MM.1S (cell line): Measurements from ENCODE around the gene MAP3K8.

Experiments used
- DNase-seq: peaks from one replicate; pipeline ENCODE4 v3.0.0-alpha.2; 2015
- H2AFZ ChIP-seq: fragments of 300-600 bp; sonication (generic); 2 replicates; pipeline ENCODE4 v1.6.0; 2016; ENCODE audit warnings: antibody characterized with exemption, low read length
- H3F3A ChIP-seq: fragments of 300-600 bp; sonication (generic); 2 replicates; pipeline ENCODE4 v1.6.1; 2016; ENCODE audit warnings: mild to moderate bottlenecking, antibody characterized with exemption, low read length, moderate library complexity, mixed read lengths; ENCODE audit not compliant: insufficient read depth
- H3K27ac ChIP-seq: fragments of 300-600 bp; sonication (generic); 2 replicates; pipeline ENCODE4 v1.5.1; 2016; ENCODE audit warnings: mild to moderate bottlenecking, low read length
- H3K27me3 ChIP-seq: fragments of 300-600 bp; sonication (generic); replicated peaks from 2 replicates; pipeline ENCODE4 v1.6.0; 2016; ENCODE audit warnings: low read length; ENCODE audit not compliant: insufficient read depth
- H3K36me3 ChIP-seq: fragments of 300-600 bp; sonication (generic); replicated peaks from 2 replicates; pipeline ENCODE4 v1.6.1; 2016; ENCODE audit warnings: mild to moderate bottlenecking, low read length, mixed read lengths; ENCODE audit not compliant: insufficient read depth
- H3K4me1 ChIP-seq: fragments of 300-600 bp; sonication (generic); 2 replicates; pipeline ENCODE4 v1.6.1; 2016; ENCODE audit warnings: low read length, mixed read lengths
- H3K4me2 ChIP-seq: fragments of 300-600 bp; sonication (generic); 2 replicates; pipeline ENCODE4 v1.6.0; 2016; ENCODE audit warnings: low read depth, low read length
- H3K4me3 ChIP-seq: fragments of 300-600 bp; sonication (generic); 2 replicates; pipeline ENCODE4 v1.5.1; 2016; ENCODE audit warnings: low read length, mixed read lengths
- H3K79me2 ChIP-seq: fragments of 300-600 bp; sonication (generic); 2 replicates; pipeline ENCODE4 v1.6.1; 2016; ENCODE audit warnings: mixed run types, low read length, mixed read lengths
- H3K9ac ChIP-seq: fragments of 300-600 bp; sonication (generic); 2 replicates; pipeline ENCODE4 v1.6.1; 2016; ENCODE audit warnings: low read length, mixed read lengths
- H3K9me2 ChIP-seq: fragments of 300-600 bp; sonication (generic); replicated peaks from 2 replicates; pipeline ENCODE4 v1.6.1; 2016; ENCODE audit warnings: mild to moderate bottlenecking, low read length, mixed read lengths; ENCODE audit not compliant: insufficient read depth
- H3K9me3 ChIP-seq: fragments of 300-600 bp; sonication (generic); replicated peaks from 2 replicates; pipeline ENCODE4 v1.6.1; 2016; ENCODE audit warnings: mild to moderate bottlenecking, low read length, mixed read lengths; ENCODE audit not compliant: insufficient read depth
- H4K20me1 ChIP-seq: fragments of 300-600 bp; sonication (generic); 2 replicates; pipeline ENCODE4 v1.6.1; 2016; ENCODE audit warnings: mild to moderate bottlenecking, low read length, moderate library complexity, mixed read lengths; ENCODE audit not compliant: insufficient read depth
- CTCF ChIP-seq: fragments of 300-600 bp; sonication (generic); IDR thresholded peaks from 2 replicates; pipeline ENCODE4 v1.5.1; 2016; ENCODE audit warnings: antibody characterized with exemption, low read length, mixed read lengths
- EZH2 ChIP-seq: fragments of 300-600 bp; sonication (generic); optimal IDR thresholded peaks from 2 replicates; pipeline ENCODE3; 2017; ENCODE audit warnings: low read depth, mild to moderate bottlenecking, antibody characterized with exemption, low read length, mixed read lengths
- EZH2phosphoT487 ChIP-seq: fragments of 300-600 bp; sonication (generic); IDR thresholded peaks from 2 replicates; pipeline ENCODE4 v1.6.1; 2018; ENCODE audit warnings: antibody characterized with exemption, low read length

The MAP3K8 gene

GRCh38 chr10:30436191-30436611 is 2.2 kb downstream of the MAP3K8 start:
- Histone ChIP-seq H3K27ac (peak overlapping the region; percentile 89), H3K36me3 (no peaks in the 10 kb centered on the region), H3F3A (peaks cover 51% of the 10 kb centered on the region), H3K4me2 (peak overlapping the region; percentile 88), H3K9me2 (no peaks in the 10 kb centered on the region), H3K4me3 (peak overlapping the region; percentile 61), H3K27me3 (no peaks in the 10 kb centered on the region), H3K4me1 (peaks cover 20% of the 10 kb centered on the region), H2AFZ (peak overlapping the region; percentile 22; the same call in 1 of the 2 replicates), H3K79me2 (peaks cover 49% of the 10 kb centered on the region), H3K9me3 (no peaks in the 10 kb centered on the region), H3K9ac (peak overlapping the region; percentile 68), H4K20me1 (no peaks in the 10 kb centered on the region)
- TF ChIP-seq EZH2 (no peak), CTCF (no peak), EZH2phosphoT487 (no peak)
- DNase-seq, result peak; percentile 63

GRCh38 chr10:30436671-30437030 is 2.7 kb downstream of the MAP3K8 start:
- no peaks in the 10 kb centered on the region for H3K27me3 ChIP-seq
- H3K36me3 ChIP-seq, result no peaks in the 10 kb centered on the region
- peak overlapping the region; percentile 68 for H3K9ac ChIP-seq
- H3K9me3 ChIP-seq, result no peaks in the 10 kb centered on the region
- peak overlapping the region; percentile 61 for H3K4me3 ChIP-seq
- no peaks in the 10 kb centered on the region for H4K20me1 ChIP-seq
- H3K4me1 ChIP-seq, result peaks cover 20% of the 10 kb centered on the region
- DNase-seq, result peak; percentile 35
- peaks cover 49% of the 10 kb centered on the region for H3K79me2 ChIP-seq
- H3K27ac ChIP-seq, result peak overlapping the region; percentile 89
- H3K9me2 ChIP-seq, result no peaks in the 10 kb centered on the region
- TF ChIP-seq CTCF (no peak), EZH2 (no peak), EZH2phosphoT487 (no peak)
- H2AFZ ChIP-seq, result peak overlapping the region; percentile 52; the same call in 1 of the 2 replicates
- H3K4me2 ChIP-seq, result peak overlapping the region; percentile 88
- H3F3A ChIP-seq, result peaks cover 51% of the 10 kb centered on the region

GRCh38 chr10:30437031-30437841 is 3.3 kb downstream of the MAP3K8 start:
- peaks cover 51% of the 10 kb centered on the region for H3F3A ChIP-seq
- no peaks in the 10 kb centered on the region for H3K27me3 ChIP-seq
- no peak for TF ChIP-seq EZH2
- no peak for TF ChIP-seq CTCF
- TF ChIP-seq EZH2phosphoT487, result no peak
- DNase-seq, result peak; percentile 62
- H3K9me2 ChIP-seq, result no peaks in the 10 kb centered on the region
- H3K79me2 ChIP-seq, result peaks cover 49% of the 10 kb centered on the region
- no peaks in the 10 kb centered on the region for H4K20me1 ChIP-seq
- H3K9ac ChIP-seq, result peak overlapping the region; percentile 68
- no peaks in the 10 kb centered on the region for H3K36me3 ChIP-seq
- no peaks in the 10 kb centered on the region for H3K9me3 ChIP-seq
- peak overlapping the region; percentile 88 for H3K4me2 ChIP-seq
- peak overlapping the region; percentile 61 for H3K4me3 ChIP-seq
- H2AFZ ChIP-seq, result peak overlapping the region; percentile 52; the same call in 1 of the 2 replicates
- peaks cover 20% of the 10 kb centered on the region for H3K4me1 ChIP-seq
- peak overlapping the region; percentile 89 for H3K27ac ChIP-seq
